ENCODE data around the gene RAB36. TPM values are rescaled to one million over a fixed set of nuclear protein-coding genes. Genes with fewer than 3 reads are reported as not detected.

Gene RAB36
- total RNA-seq, 1 donor from 2014 or later: 1.7 TPM

GRCh38 chr22:23175817-23176644, 30.8 kb downstream of the RAB36 start:
- ChIA-PET CTCF (interaction anchor here (0.9 to 11.1 kb wide), 5 partner anchors 8 to 218 kb away, joined by 3 to 215 read pairs (median 7); no protein-coding TSS in a partner anchor), POLR2A (no interaction called here)
- ATAC-seq (ENCODE audit: low read depth) (no peak), DNase-seq (no peak)
- H3K4me3 Mint-ChIP-seq: no peak overlapping the region
- no peaks in the 10 kb centered on the region for H3K36me3 Mint-ChIP-seq (ENCODE audit: low read depth)
- peaks cover 28% of the 10 kb centered on the region for H3K4me1 Mint-ChIP-seq
- intact Hi-C loops (cut with micrococcal nuclease): loop anchor here (2.0 kb wide), 1 partner anchor 31 kb away; the partner anchor contains the start of gene RAB36
- no peak overlapping the region for H3K27ac Mint-ChIP-seq
- H3K9me3 Mint-ChIP-seq: peaks cover 4% of the 10 kb centered on the region
- no peak for TF ChIP-seq CTCF (IDR thresholded peaks at IDR 0.05)
- H3K27me3 Mint-ChIP-seq: no peaks in the 10 kb centered on the region

GRCh38 chr22:23176645-23177027, 31.4 kb downstream of the RAB36 start:
- no peak for DNase-seq
- ATAC-seq (ENCODE audit: low read depth): no peak
- Mint-ChIP-seq H3K9me3 (peaks cover 4% of the 10 kb centered on the region), H3K4me1 (peaks cover 30% of the 10 kb centered on the region), H3K27me3 (no peaks in the 10 kb centered on the region), H3K36me3 (ENCODE audit: low read depth) (no peaks in the 10 kb centered on the region), H3K27ac (no peak overlapping the region), H3K4me3 (no peak overlapping the region)
- intact Hi-C loops (cut with micrococcal nuclease): no loop called here
- CTCF ChIA-PET: interaction anchor here (1.2 to 11.1 kb wide), 5 partner anchors 9 to 218 kb away, joined by 4 to 215 read pairs (median 26); no protein-coding TSS in a partner anchor
- POLR2A ChIA-PET: interaction anchor here (0.9 kb wide), 1 partner anchor 109 kb away, joined by 3 read pairs; no protein-coding TSS in a partner anchor
- no peak for TF ChIP-seq CTCF (IDR thresholded peaks at IDR 0.05)

GRCh38 chr22:23177197-23177596, 31.9 kb downstream of the RAB36 start:
- H3K36me3 Mint-ChIP-seq (ENCODE audit: low read depth): no peaks in the 10 kb centered on the region
- no peak for ATAC-seq (ENCODE audit: low read depth)
- CTCF ChIA-PET: interaction anchor here (0.9 to 11.1 kb wide), 6 partner anchors 9 to 219 kb away, joined by 3 to 215 read pairs (median 16); no protein-coding TSS in a partner anchor
- no peak overlapping the region for H3K4me3 Mint-ChIP-seq
- H3K27me3 Mint-ChIP-seq: no peaks in the 10 kb centered on the region
- peaks cover 36% of the 10 kb centered on the region for H3K4me1 Mint-ChIP-seq
- H3K27ac Mint-ChIP-seq: peak overlapping the region; percentile 10
- no peak for DNase-seq
- intact Hi-C loops (cut with micrococcal nuclease): no loop called here
- no peak for TF ChIP-seq CTCF (IDR thresholded peaks at IDR 0.05)
- peaks cover 4% of the 10 kb centered on the region for H3K9me3 Mint-ChIP-seq
- POLR2A ChIA-PET: interaction anchor here (0.7 to 0.9 kb wide), 2 partner anchors 105 to 108 kb away, joined by 3 read pairs; no protein-coding TSS in a partner anchor

- ChIA-PET CTCF (interaction anchor here (0.7 to 11.1 kb wide), 15 partner anchors 10 to 221 kb away, joined by 3 to 215 read pairs (median 4); partner anchors contain the start of gene RAB36), POLR2A (interaction anchor here (1.1 to 2.1 kb wide), 2 partner anchors 99 to 103 kb away, joined by 7 to 8 read pairs; no protein-coding TSS in a partner anchor)
- Mint-ChIP-seq H3K27ac (peak overlapping the region; percentile 19), H3K36me3 (ENCODE audit: low read depth) (no peaks in the 10 kb centered on the region), H3K27me3 (peaks cover 3% of the 10 kb centered on the region), H3K4me1 (peaks cover 51% of the 10 kb centered on the region), H3K9me3 (peaks cover 4% of the 10 kb centered on the region), H3K4me3 (peak overlapping the region; percentile 46)
- TF ChIP-seq CTCF (IDR thresholded peaks at IDR 0.05): peak; percentile 87
- DNase-seq (peak; percentile 56), ATAC-seq (ENCODE audit: low read depth) (peak; percentile 28)
- intact Hi-C loops (cut with micrococcal nuclease): loop anchor here (1.0 to 2.0 kb wide), 4 partner anchors 42 to 360 kb away; no protein-coding TSS in a partner anchor
Observed at GRCh38 chr22:23178512-23179254, 33.4 kb downstream of the RAB36 start.
